NCI-H69 (cell line): Measurements from ENCODE around the gene SLC5A10.
"Not testable (repeated sequence)": the region's sequence is repeated elsewhere in the genome, so short reads cannot be mapped to it uniquely, and the experiment has no call there.

Source experiments
- DNase-seq: peaks from one replicate; lab custom pipeline; 2025; lab: John Stamatoyannopoulos, UW

SLC5A10 gene

GRCh38 chr17:18947866-18948265 is 4.1 kb upstream of the SLC5A10 start:
- no peak for DNase-seq

- no peak for DNase-seq
These were observed 3.4 kb upstream of the SLC5A10 start for GRCh38 chr17:18948476-18949006.

- DNase-seq, result no peak
These were observed 2.4 kb upstream of the SLC5A10 start for GRCh38 chr17:18949566-18949965.

GRCh38 chr17:18950346-18950745 is 1.6 kb upstream of the SLC5A10 start:
- no peak for DNase-seq

- no peak for DNase-seq
These were observed 740 bp upstream of the SLC5A10 start for GRCh38 chr17:18950944-18951905.

GRCh38 chr17:18953231-18953728 is 1.3 kb downstream of the SLC5A10 start:
- no peak for DNase-seq

GRCh38 chr17:18954321-18954720 is 2.4 kb downstream of the SLC5A10 start:
- DNase-seq, result no peak

- no peak for DNase-seq
These were observed 3.0 kb downstream of the SLC5A10 start for GRCh38 chr17:18955009-18955408.

- DNase-seq, result not testable (repeated sequence)
These were observed 4.1 kb downstream of the SLC5A10 start for GRCh38 chr17:18956021-18956420.

GRCh38 chr17:18956581-18956980 is 4.6 kb downstream of the SLC5A10 start:
- DNase-seq, result no peak

- DNase-seq, result no peak
These were observed 5.9 kb downstream of the SLC5A10 start for GRCh38 chr17:18957831-18958230.

GRCh38 chr17:18958611-18959010 is 6.6 kb downstream of the SLC5A10 start:
- no peak for DNase-seq

- DNase-seq, result no peak
These were observed 7.3 kb downstream of the SLC5A10 start for GRCh38 chr17:18959071-18959844.

GRCh38 chr17:18959845-18960240 is 7.9 kb downstream of the SLC5A10 start:
- no peak for DNase-seq

GRCh38 chr17:18960241-18960665 is 8.3 kb downstream of the SLC5A10 start:
- no peak for DNase-seq

- peak; percentile 54 for DNase-seq
These were observed 9.0 kb downstream of the SLC5A10 start for GRCh38 chr17:18960803-18961511.

GRCh38 chr17:18961634-18962493 is 9.9 kb downstream of the SLC5A10 start:
- no peak for DNase-seq

GRCh38 chr17:18962494-18962815 is 10.5 kb downstream of the SLC5A10 start:
- DNase-seq, result no peak

GRCh38 chr17:18963126-18964017 is 11.4 kb downstream of the SLC5A10 start:
- no peak for DNase-seq

GRCh38 chr17:18964018-18964351 is 12.0 kb downstream of the SLC5A10 start:
- DNase-seq, result no peak
